PC-3 (cell line): ENCODE results near the gene CAMTA2. TPM values are rescaled to one million over a fixed set of nuclear protein-coding genes. Genes with fewer than 3 reads are reported as not detected.

ENCODE experiments used
- ATAC-seq: fragments of 200-7000 bp; cut with Tn5 transposase; 2 replicates; pipeline ENCODE4 v1.9.1; 2020; ENCODE audit warnings: mild to moderate bottlenecking, moderate library complexity
- BruUV-seq: library from RNA; stranded (reverse); fragments of 400-500 nt; replicated peaks from 2 replicates; lab custom pipeline; 2021; lab: Mats Ljungman, UMichigan
- CTCF ChIA-PET: fragments of 300-600 bp; sonication (Branson Sonifier 250); formaldehyde crosslinking; loops from one replicate; lab custom pipeline; 2022; ENCODE audit warnings: antibody characterized with exemption; lab: Charles Lee
- POLR2A ChIA-PET: fragments of 300-600 bp; sonication (Branson Sonifier 250); formaldehyde crosslinking; loops from one replicate; lab custom pipeline; 2022; ENCODE audit warnings: antibody characterized with exemption; ENCODE audit not compliant: unreplicated experiment; lab: Charles Lee
- DNase-seq: peaks from one replicate; pipeline ENCODE4 v3.0.0-alpha.2; 2015
- H2AFZ ChIP-seq: fragments of 300-600 bp; sonication (generic); 2 replicates; pipeline ENCODE4 v1.6.0; 2016; ENCODE audit warnings: antibody characterized with exemption, low read length
- H3F3A ChIP-seq: fragments of 300-600 bp; sonication (generic); one replicate; pipeline ENCODE4 v1.6.0; 2017; ENCODE audit warnings: antibody characterized with exemption, low read length, control low read depth, mild to moderate bottlenecking; ENCODE audit not compliant: unreplicated experiment
- H3K27ac ChIP-seq: fragments of 300-600 bp; sonication (generic); 2 replicates; pipeline ENCODE4 v1.5.1; 2016; ENCODE audit warnings: mild to moderate bottlenecking, low read length
- H3K27me3 ChIP-seq: fragments of 300-600 bp; sonication (generic); 2 replicates; pipeline ENCODE4 v1.6.1; 2016; ENCODE audit warnings: low read length, mixed read lengths
- H3K36me3 ChIP-seq: fragments of 300-600 bp; sonication (generic); 2 replicates; pipeline ENCODE4 v1.6.1; 2016; ENCODE audit warnings: low read depth, mixed run types, low read length, mixed read lengths
- H3K4me1 ChIP-seq: fragments of 300-600 bp; sonication (generic); 2 replicates; pipeline ENCODE4 v1.5.1; 2016; ENCODE audit warnings: low read length; ENCODE audit not compliant: insufficient read depth
- H3K4me2 ChIP-seq: fragments of 300-600 bp; sonication (generic); 2 replicates; pipeline ENCODE4 v1.6.0; 2016; ENCODE audit warnings: low read length
- H3K4me3 ChIP-seq: fragments of 300-600 bp; sonication (generic); 2 replicates; pipeline ENCODE4 v1.5.1; 2016; ENCODE audit warnings: mild to moderate bottlenecking, low read length, mixed read lengths
- H3K79me2 ChIP-seq: fragments of 300-600 bp; sonication (generic); 2 replicates; pipeline ENCODE4 v1.6.1; 2017; ENCODE audit warnings: low read length, mixed read lengths
- H3K9ac ChIP-seq: fragments of 300-600 bp; sonication (generic); 2 replicates; pipeline ENCODE4 v1.6.0; 2016; ENCODE audit warnings: mild to moderate bottlenecking, low read length
- H3K9me2 ChIP-seq: fragments of 300-600 bp; sonication (generic); replicated peaks from 2 replicates; pipeline ENCODE4 v1.6.1; 2016; ENCODE audit warnings: mixed run types, low read length, mixed read lengths
- H3K9me3 ChIP-seq: fragments of 300-600 bp; sonication (generic); 2 replicates; pipeline ENCODE4 v1.6.1; 2016; ENCODE audit warnings: low read length, mixed read lengths
- H4K20me1 ChIP-seq: fragments of 300-600 bp; sonication (generic); 2 replicates; pipeline ENCODE4 v1.6.1; 2016; ENCODE audit warnings: low read length, mixed read lengths
- EZH2 ChIP-seq: fragments of 300-600 bp; sonication (generic); IDR thresholded peaks from one replicate; pipeline ENCODE4 v1.6.1; 2017; ENCODE audit warnings: antibody characterized with exemption, mild to moderate bottlenecking, low read length; ENCODE audit not compliant: unreplicated experiment
- EZH2phosphoT487 ChIP-seq: fragments of 300-600 bp; sonication (generic); IDR thresholded peaks from 2 replicates; pipeline ENCODE4 v1.6.1; 2018; ENCODE audit warnings: mild to moderate bottlenecking, antibody characterized with exemption, low read length, borderline replicate concordance
- intact Hi-C: fragments of 100-400 bp; cut with micrococcal nuclease; formaldehyde crosslinking; loops from 2 replicates; pipeline ENCODE4 v1.9.0; 2023
- total RNA-seq: library from RNA; depleted of rRNA; stranded (reverse); fragments of >200 nt; gene quantifications from 2 replicates; pipeline ENCODE4 v1.2.3, GENCODE V29; 2014
- TF ChIP-seq, protein P1 (sequence below): fragments of 300-600 bp; sonication (generic); conservative IDR thresholded peaks from 2 replicates; pipeline ENCODE4 v1.5.1; 2017; ENCODE audit warnings: antibody characterized with exemption, low read depth, mild to moderate bottlenecking, low read length

CAMTA2 gene
- total RNA-seq, 1 experiment from 2014 or later: 6.2 TPM

DNA sequence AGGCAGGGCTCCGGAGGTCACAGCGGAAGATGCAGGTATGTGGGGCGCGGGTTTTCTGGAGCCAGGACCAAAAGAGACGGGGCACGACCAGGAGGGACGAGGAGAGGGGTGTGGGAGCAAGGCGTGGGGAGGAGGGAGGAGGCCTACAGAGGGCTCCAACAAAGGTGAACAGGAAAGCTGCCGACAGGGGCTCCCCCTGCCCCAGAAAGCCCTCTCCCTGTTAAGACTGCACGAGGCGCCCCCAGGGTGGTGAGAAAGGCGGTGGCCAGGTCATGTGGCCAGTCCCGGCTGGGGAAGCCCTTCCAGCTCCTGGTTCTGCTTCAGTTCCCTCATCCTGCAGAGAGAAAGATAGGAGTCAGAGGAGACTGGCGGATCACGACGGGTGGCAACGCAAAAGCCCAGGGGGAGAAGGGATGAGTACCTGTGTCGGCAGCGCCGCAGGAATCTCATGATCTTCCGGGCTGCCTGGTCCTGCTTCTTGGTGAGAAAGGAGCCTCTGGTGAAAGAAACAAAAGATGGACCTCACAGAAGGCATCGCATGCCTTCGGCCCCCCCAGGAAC is 18.9 kb downstream of the CAMTA2 start:
- Histone ChIP-seq H3K9me3 (no peaks in the 10 kb centered on the region), H4K20me1 (no peaks in the 10 kb centered on the region), H3K27ac (peak overlapping the region; percentile 43; the same call in 1 of the 2 replicates), H3F3A (no peaks in the 10 kb centered on the region), H3K9me2 (no peaks in the 10 kb centered on the region), H3K27me3 (no peaks in the 10 kb centered on the region), H3K4me3 (peak overlapping the region; percentile 79), H3K4me2 (peak overlapping the region; percentile 98), H3K9ac (peak overlapping the region; percentile 86), H3K4me1 (peaks cover 23% of the 10 kb centered on the region), H3K36me3 (no peaks in the 10 kb centered on the region; the same call in 1 of the 2 replicates), H3K79me2 (peaks cover 12% of the 10 kb centered on the region; the same call in 1 of the 2 replicates), H2AFZ (0 out of 2 replicates have a peak overlapping the region, but pooled peaks have one; percentile 84)
- no TSS peak for BruUV-seq
- DNase-seq (no peak), ATAC-seq (no peak)
- ChIA-PET POLR2A (no interaction called here), CTCF (no interaction called here)
- intact Hi-C loops: no loop called here
- TF ChIP-seq EZH2phosphoT487 (no peak), EZH2 (no peak)
- TF ChIP-seq, protein P1, sequence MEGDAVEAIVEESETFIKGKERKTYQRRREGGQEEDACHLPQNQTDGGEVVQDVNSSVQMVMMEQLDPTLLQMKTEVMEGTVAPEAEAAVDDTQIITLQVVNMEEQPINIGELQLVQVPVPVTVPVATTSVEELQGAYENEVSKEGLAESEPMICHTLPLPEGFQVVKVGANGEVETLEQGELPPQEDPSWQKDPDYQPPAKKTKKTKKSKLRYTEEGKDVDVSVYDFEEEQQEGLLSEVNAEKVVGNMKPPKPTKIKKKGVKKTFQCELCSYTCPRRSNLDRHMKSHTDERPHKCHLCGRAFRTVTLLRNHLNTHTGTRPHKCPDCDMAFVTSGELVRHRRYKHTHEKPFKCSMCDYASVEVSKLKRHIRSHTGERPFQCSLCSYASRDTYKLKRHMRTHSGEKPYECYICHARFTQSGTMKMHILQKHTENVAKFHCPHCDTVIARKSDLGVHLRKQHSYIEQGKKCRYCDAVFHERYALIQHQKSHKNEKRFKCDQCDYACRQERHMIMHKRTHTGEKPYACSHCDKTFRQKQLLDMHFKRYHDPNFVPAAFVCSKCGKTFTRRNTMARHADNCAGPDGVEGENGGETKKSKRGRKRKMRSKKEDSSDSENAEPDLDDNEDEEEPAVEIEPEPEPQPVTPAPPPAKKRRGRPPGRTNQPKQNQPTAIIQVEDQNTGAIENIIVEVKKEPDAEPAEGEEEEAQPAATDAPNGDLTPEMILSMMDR: no peak

DNA sequence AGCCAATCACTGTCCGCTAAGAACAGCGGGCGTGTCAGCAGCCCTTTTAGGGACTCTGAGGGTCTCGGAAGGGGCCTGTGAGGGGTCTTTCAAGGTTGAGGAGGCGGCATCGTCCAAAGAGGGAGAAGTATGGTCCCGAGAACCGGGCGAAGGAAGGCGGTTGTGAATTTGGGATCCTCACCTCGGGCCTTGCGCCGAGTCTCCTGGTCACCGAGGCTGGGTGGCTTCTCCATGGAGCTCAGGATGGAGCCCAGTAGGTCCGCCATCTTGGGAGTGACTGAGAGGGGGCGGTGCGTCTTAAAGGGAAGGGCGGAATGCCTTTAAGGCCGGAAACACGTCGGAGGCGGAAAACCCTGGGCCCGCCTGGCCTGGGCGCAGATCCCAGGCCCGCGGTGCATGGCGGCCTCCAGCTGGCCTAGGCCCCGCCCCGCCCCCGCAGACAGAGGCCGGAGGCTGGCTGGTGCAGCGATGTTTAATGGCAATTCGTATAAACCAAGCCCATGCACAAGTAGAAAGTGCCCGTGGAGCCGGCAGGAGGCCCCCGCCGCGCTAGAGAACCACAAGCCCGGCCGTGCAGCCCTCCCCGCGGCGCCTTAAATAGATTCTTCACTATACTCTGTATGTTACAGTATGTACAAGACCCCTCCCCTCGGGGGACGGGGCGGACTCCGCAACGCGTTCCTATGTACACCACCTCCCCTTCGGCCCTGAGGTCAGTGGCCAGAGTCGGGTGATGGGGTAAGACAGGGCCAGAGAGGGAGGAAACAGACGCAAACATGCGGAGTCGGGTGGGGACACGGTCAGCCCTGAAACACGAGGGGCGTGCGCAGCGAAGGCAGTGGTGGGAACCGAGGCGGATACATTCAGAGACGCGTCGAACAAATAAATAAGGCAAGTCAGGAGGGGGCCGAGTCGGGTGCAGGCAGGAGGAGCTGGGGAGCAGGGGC is 19.7 kb downstream of the CAMTA2 start, which contains the start of gene SPAG7:
Gene SPAG7 (minus strand): TSS at position 279 of the 947 bp plus-strand sequence. CDS start 13 bp downstream, at position 266.
- Histone ChIP-seq H3K79me2 (peaks cover 12% of the 10 kb centered on the region; the same call in 1 of the 2 replicates), H3K9ac (peak within 1 kb of the TSS; percentile 92), H3K4me1 (peaks cover 23% of the 10 kb centered on the region), H4K20me1 (no peaks in the 10 kb centered on the region), H3K4me3 (peak within 1 kb of the TSS; percentile 79), H3K4me2 (peak within 1 kb of the TSS; percentile 98), H3K9me3 (no peaks in the 10 kb centered on the region), H3K9me2 (no peaks in the 10 kb centered on the region), H3K27ac (peak within 1 kb of the TSS; percentile 92), H2AFZ (peak within 1 kb of the TSS; percentile 84), H3F3A (no peaks in the 10 kb centered on the region), H3K27me3 (no peaks in the 10 kb centered on the region), H3K36me3 (no peaks in the 10 kb centered on the region; the same call in 1 of the 2 replicates)
- TSS peak; percentile 72 for BruUV-seq
- POLR2A ChIA-PET: interaction anchor here (1.0 to 1.4 kb wide), 5 partner anchors 18 to 177 kb away, joined by 3 to 8 read pairs (median 5); partner anchors contain the start of genes PFN1, RNF167 and SLC25A11
- intact Hi-C loops: loop anchor here (1.0 kb wide), 2 partner anchors 19 to 59 kb away; no protein-coding TSS in a partner anchor
- ATAC-seq: peak; percentile 55
- CTCF ChIA-PET: interaction anchor here (0.6 to 2.3 kb wide), 3 partner anchors 28 to 141 kb away, joined by 3 to 11 read pairs (median 4); partner anchors contain the start of genes RNF167 and SLC25A11
- TF ChIP-seq EZH2: no peak
- TF ChIP-seq, protein P1: no peak
- no peak for TF ChIP-seq EZH2phosphoT487
- DNase-seq: peak; percentile 88
